ENCODE results near the gene ADGRB3. TPM values are rescaled to one million over a fixed set of nuclear protein-coding genes. Genes with fewer than 3 reads are reported as not detected.

Gene ADGRB3
- total RNA-seq, 1 donor from 2014 or later, result 1.8 TPM

- Mint-ChIP-seq H3K27me3 (peaks cover 54% of the 10 kb centered on the region), H3K4me1 (ENCODE audit: low read depth) (peaks cover 27% of the 10 kb centered on the region), H3K4me3 (ENCODE audit: low read depth) (no peak overlapping the region), H3K9me3 (ENCODE audit: low read depth) (no peaks in the 10 kb centered on the region), H3K36me3 (ENCODE audit: insufficient read depth) (no peaks in the 10 kb centered on the region), H3K27ac (no peak overlapping the region)
- no peak for TF ChIP-seq CTCF (IDR thresholded peaks at IDR 0.05; ENCODE audit: unreplicated experiment)
- no peak for DNase-seq (ENCODE audit: low spot score, unreplicated experiment)
Measured at GRCh38 chr6:68639211-68639610, 4.1 kb downstream of the ADGRB3 start.

- DNase-seq (ENCODE audit: low spot score, unreplicated experiment), result no peak
- H3K27me3 Mint-ChIP-seq, result peaks cover 50% of the 10 kb centered on the region
- peaks cover 23% of the 10 kb centered on the region for H3K4me1 Mint-ChIP-seq (ENCODE audit: low read depth)
- no peaks in the 10 kb centered on the region for H3K9me3 Mint-ChIP-seq (ENCODE audit: low read depth)
- no peaks in the 10 kb centered on the region for H3K36me3 Mint-ChIP-seq (ENCODE audit: insufficient read depth)
- no peak for TF ChIP-seq CTCF (IDR thresholded peaks at IDR 0.05; ENCODE audit: unreplicated experiment)
- no peak overlapping the region for H3K27ac Mint-ChIP-seq
- peak overlapping the region; percentile 58 for H3K4me3 Mint-ChIP-seq (ENCODE audit: low read depth)
Measured at GRCh38 chr6:68639826-68640490, 4.9 kb downstream of the ADGRB3 start.

GRCh38 chr6:68640491-68640835 is 5.4 kb downstream of the ADGRB3 start:
- no peak overlapping the region for H3K4me3 Mint-ChIP-seq (ENCODE audit: low read depth)
- H3K27ac Mint-ChIP-seq, result no peak overlapping the region
- DNase-seq (ENCODE audit: low spot score, unreplicated experiment), result no peak
- TF ChIP-seq CTCF (IDR thresholded peaks at IDR 0.05; ENCODE audit: unreplicated experiment), result no peak
- H3K27me3 Mint-ChIP-seq, result peaks cover 50% of the 10 kb centered on the region
- H3K9me3 Mint-ChIP-seq (ENCODE audit: low read depth), result no peaks in the 10 kb centered on the region
- H3K4me1 Mint-ChIP-seq (ENCODE audit: low read depth), result peaks cover 23% of the 10 kb centered on the region
- H3K36me3 Mint-ChIP-seq (ENCODE audit: insufficient read depth), result no peaks in the 10 kb centered on the region

- Mint-ChIP-seq H3K4me1 (ENCODE audit: low read depth) (peaks cover 19% of the 10 kb centered on the region), H3K27ac (no peak overlapping the region), H3K4me3 (ENCODE audit: low read depth) (no peak overlapping the region), H3K9me3 (ENCODE audit: low read depth) (no peaks in the 10 kb centered on the region), H3K27me3 (peaks cover 45% of the 10 kb centered on the region), H3K36me3 (ENCODE audit: insufficient read depth) (no peaks in the 10 kb centered on the region)
- DNase-seq (ENCODE audit: low spot score, unreplicated experiment), result no peak
- no peak for TF ChIP-seq CTCF (IDR thresholded peaks at IDR 0.05; ENCODE audit: unreplicated experiment)
Measured at GRCh38 chr6:68641172-68641571, 6.1 kb downstream of the ADGRB3 start.

GRCh38 chr6:68642081-68642480 is 7.0 kb downstream of the ADGRB3 start:
- Mint-ChIP-seq H3K4me3 (ENCODE audit: low read depth) (no peak overlapping the region), H3K36me3 (ENCODE audit: insufficient read depth) (no peaks in the 10 kb centered on the region), H3K27me3 (peaks cover 38% of the 10 kb centered on the region), H3K4me1 (ENCODE audit: low read depth) (peaks cover 19% of the 10 kb centered on the region), H3K27ac (no peak overlapping the region), H3K9me3 (ENCODE audit: low read depth) (no peaks in the 10 kb centered on the region)
- no peak for TF ChIP-seq CTCF (IDR thresholded peaks at IDR 0.05; ENCODE audit: unreplicated experiment)
- no peak for DNase-seq (ENCODE audit: low spot score, unreplicated experiment)
